Anterior cingulate cortex (tissue), 58 donors: ENCODE results near the gene GRIP2.

Experiments used
- DNase-seq, 58 donors: peaks; one replicate each; lab custom pipeline; 2025; lab: John Stamatoyannopoulos, UW

The GRIP2 gene

DNA sequence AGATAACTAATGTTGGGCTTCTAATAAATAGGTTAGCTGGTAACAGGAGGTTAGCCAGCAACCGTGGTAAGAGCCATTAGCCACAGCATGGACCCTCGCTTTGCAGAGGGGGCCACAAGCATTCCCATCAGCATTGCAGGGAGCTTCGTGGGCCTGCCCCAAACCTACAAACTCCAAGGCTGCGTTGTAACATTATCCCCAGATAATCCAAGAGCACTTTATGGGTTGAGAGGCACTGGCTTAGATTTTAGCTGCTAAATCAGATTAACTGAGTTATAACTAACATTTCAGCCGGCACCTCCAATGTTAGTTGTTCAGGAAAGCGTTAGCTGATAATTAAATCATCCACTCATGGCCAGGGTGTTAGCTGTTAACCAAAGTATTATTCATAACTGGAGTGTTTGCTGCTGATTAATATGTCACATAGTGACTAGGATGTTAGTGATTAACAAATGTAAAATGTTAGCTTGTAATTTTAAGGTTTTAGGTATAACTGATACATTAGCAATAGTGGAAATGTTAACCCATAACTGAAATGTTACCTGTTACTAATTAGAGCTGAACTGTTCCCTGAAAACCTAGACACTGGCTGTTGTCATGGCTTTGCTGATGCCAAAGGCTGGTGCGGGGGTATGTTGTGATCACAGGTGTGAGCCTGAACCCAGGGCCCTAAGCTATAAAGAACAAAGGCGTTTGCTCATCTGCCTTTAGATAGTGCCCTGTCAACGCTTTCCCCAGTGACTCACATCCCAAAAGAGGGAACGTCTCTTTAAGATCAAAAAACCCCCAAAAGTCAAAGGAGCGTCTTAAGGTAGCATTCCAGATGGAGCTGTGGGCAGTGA lies 81.5 kb downstream of the GRIP2 start:
- DNase-seq = no peak

DNA sequence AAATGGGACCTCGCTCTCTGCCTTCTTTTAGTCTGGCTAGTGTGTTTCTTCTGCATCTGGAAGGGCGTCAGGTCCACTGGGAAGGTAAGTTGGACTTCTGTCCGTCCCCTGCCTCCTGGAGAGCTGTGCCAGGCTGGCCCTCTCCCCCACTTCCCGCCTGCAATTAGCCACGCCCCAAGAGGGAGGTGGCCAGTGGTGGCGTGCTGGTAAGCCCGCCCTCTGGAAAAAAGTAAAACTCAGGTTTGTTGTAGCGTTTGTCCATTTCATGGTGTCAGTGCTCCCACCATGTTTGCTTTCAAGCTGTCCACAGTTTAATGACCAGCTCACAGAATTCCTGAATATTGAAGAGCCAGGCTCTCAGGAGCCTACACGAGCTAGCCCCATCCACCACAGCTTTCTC lies 82.1 kb downstream of the GRIP2 start:
- no peak for DNase-seq

DNA sequence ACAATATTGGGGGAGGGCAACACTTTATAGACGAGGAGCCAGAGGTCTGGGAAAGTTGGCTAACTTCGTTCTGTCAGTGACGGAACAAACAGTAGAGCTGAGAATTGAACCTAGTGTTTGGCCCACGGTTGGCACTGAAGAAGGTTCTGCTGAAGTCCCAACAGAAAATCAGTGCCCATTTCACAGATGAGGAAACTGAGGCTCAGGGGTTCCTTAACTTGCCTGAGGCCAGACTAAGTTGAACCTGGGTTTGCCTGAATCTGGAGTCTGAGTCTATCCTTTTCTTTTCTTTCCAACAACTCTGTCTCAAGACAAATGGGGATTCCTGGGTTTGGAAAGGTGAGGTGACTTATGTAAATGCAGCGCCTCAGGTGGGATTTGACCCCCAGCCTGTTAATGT lies 82.7 kb downstream of the GRIP2 start:
- DNase-seq = no peak

DNA sequence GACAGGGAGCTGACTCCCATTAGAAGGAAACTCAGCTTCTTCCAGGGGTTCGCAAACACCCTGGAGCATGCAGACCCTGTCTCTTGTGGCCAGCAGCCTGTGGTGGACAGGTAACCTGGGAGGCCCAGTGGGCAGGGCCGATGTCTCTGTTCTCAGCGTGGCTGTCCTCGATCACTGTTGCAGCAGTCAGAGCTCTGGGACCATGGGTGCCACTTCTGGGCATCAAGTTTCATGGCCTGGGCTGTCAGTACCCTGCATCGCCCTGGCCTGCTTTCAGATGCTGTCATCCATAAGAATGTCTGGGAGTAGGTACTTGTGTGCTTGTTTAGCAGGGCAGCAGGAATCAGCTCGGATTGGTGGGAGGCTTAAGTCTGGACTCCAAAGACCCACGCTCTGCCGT lies 83.3 kb downstream of the GRIP2 start:
- no peak for DNase-seq

DNA sequence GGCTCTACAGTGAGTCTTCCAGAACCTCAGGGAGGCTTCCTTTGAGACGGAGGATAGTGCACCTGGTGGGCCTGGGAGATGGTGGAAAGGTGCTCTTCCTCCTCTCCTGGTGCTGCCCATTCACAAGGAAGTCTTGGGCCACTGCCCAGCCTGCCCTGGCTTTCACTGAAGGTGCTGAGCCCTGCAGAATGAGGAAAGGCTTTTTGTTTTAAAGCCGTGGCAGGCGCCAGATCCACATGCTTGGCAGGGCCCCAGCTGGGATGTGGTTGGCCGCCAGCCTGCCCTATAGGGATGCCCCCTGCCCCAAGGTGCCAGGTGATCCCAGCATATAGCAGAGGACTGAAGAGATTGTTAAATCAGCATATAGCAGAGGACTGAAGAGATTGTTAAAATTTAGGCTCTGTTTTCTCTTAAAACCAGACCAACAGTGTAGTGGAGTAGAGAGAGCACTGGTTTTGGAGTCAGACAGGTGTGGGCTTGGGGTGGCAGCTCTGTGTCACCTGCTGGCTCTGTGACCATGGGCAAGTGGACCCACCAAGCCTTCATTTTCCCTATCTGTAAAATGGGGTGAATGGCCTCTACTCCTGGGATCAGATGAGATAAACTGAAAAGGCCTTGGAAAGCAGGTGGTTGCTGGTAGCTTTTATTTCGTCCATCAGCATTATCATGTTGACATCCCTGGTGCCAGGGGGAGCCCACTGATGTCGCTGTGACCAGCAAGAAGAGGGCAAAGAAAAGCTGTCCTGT lies 84.4 kb downstream of the GRIP2 start:
- peak in 13 of 58 donors; percentile 16 to 42 (median 30) for DNase-seq

DNA sequence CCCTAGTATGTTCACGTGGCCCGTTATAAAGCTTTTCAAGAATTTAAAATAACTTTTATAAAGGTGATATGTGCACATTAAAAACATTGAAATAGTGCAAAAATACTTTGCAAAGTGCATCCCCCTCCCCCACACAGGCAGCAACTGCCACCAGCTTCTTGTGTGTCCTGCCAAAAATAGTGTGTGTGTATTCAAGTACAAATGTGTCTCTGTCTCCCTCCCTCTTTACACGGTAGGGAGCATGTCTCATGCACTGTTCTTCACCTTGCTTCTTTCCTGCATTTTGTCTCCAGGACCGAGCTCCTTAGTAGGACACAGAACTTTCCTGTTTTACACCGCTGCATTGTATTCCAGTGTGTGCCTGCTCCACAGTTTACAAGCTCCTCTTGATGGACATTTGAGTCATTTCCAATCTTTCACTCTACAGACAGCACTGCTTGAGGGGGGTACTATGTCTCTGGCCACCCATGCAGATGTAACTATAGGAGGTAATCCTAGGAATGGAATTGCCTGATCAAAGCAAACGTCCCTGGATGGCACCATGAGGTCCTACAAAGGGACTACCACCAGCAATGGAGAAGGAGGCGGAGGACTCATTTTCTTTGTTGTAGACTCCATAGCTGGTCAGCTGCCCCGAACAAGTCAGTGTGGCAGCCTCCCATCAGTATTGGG lies 85.4 kb downstream of the GRIP2 start:
- DNase-seq = peak in 1 of 58 donors; percentile 12

DNA sequence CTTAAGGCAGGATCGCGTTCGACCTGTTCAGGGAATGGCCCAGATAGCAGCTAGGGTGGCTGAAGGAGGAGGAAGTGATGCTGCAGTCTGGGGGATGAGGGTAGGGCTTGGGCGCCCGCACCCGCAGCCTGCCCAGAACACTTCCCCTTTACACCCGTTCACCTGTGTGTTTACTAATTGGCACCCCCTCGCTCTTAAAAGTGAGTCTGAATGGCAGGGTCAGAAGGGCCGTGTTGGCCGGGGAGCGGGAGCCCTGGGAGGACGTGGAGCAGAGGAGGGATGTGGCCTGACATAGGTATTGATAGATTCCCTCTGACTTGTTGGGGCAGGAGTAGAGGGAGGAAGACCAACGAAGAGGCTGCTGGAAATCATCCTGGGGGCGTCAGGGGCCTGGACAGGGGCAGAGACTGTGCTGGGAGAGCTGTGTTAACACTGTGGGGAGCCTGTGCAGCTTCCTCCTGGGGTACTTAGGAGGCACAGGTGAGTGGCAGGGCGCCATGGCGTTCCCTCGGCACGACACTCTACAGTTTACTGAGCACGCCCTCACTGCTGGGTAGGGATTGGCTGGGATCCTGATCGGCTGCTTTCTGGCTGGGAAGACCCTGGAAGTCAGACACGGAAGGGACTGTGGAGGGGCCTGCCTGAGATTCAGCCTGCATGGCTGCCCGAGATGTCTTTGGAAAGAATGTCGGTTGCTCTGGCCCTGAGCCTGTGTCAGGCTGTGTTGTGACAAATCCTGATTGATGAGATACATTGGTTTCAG lies 86.1 kb downstream of the GRIP2 start:
- DNase-seq = peak in 5 of 58 donors; percentile 11 to 26 (median 13)

DNA sequence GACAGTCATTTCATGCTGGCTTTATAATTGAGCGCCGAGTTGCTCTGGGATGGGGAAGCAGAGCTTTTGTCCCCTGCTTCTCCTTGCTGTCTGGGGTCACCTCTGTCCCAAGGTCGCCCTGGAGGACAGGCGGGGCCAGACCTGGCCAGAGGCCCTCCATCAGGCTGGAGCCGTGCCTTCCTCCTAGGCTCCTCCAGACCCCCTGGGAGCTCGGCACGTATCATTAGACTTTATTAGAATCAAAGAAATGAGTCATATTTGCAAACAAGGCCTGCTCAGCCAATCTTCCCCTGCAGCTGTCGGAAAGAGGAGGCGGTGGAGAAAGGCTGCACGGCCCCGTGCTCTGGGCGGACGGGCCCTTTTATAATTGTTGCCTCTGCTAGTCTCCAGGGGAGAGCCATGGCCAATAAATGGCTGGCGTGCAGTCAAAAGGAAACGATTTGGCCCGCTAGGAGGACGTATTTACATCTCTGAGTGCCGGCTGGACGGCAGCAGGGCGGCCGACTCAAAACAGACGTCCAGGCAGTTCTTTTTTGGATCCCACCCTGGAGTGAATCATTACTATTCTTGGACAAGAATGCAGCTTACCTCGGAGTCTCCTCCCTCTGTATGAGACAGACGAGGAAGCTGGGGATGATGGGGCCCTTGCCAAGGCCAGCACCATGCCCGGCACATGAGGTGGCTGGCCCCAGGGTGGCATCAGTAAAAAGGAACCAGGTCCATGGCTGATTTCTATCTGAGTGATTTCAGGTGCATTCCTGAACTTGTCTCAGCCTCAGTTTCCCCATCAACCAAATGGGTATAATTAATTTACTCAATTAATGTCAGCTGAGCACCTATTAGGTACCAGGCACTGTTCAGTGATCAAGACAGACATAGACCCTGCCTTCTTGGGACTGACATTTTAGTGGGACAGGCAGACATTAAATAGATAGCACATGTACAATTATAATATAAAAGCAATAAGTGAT lies 87.1 kb downstream of the GRIP2 start:
- DNase-seq = peak in 56 of 58 donors; percentile 32 to 89 (median 72)

DNA sequence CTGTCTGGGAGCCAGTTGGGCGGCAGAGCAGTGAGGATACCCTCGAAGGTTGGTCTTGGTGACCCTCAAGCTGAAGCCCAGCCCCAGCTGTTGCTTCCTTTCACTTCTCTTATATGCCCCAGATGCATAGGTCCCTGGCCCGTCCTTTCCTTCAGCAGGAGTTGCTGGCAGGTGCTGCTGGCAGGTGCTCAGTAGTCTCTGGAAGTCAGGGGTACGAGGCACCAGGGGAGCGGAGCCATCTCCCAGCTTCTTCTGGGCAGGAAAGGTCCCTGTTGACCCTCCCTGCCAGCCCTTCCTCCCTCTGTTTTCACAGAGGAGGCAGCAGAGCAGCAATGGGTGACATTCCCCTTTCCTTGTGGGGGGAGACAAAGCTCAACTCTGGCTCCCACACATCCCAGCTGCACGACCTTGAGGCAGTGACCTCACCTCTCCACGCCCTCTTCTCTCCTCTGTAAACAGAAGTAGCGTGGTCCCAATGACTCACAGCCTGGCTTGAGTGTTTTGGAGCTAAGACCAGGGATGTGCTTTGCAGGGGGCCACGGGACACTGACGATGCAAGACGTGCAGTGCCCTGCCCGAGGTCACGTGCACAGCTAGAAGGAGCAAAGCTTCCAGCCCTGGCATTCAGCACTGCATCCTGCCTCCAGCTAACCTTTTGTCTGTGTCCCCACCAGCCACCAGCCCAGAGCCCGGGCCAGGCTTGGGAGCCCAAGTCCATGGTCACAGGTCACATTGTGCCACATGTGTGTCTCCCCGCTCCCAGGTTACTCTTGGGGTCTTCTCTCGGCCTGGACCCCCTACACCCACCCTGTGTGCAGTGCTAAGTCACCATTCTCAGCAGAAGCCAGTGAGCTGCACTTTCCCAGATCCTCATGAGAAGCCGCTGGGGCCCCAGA lies 88.0 kb downstream of the GRIP2 start:
- DNase-seq = peak in 14 of 58 donors; percentile 18 to 70 (median 50)

DNA sequence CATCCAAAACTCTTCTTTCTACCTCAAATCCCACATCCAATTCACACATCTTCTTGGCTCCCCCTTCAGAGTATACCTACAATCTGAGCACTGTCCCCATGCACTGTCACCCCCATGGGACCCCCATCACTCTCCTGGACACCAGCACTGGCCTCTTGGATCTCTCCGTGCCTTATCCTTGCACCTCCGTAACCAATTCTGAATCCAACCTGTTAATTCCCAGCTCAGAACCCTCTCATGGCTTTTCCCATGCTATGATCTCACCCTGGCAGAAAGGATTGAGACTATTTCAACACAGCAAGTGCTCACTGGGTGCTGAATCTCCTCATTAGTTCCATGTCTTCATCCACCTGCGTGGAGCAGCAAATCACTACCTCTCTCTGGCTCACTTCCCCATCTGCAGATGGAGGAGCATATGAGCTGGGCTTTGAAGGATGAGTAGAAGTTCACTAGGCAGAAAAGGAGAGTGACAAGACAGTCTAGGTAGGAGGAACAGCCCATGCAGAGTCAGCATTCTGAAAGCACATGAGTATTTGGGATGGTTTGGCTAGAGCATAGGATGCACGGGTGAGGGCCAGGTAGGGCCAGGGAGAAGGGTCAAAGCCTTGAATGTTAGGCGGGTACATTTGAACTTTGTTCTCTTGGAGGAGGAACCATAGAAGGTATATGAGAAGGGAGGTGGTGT lies 89.1 kb downstream of the GRIP2 start:
- DNase-seq = no peak

DNA sequence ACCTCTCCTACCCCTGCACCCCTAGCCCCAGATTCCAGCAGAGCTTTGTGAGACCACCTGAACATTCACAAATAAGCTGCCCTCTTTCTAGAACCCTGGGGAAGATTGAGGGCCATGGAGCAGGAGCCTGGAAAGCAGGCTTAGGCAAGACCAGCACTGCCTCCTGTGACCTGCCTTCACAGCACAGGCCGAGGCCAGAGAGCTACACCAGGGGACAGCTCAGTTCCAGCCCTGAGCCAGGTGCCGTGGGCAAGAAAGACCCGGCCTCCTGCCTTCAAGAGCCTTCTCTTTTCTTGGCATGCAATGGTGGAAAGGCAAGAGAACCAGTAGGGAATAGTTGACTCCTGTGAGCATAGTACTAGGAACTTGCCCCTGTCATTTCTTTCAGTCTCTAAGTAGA lies 89.6 kb downstream of the GRIP2 start:
- no peak for DNase-seq

DNA sequence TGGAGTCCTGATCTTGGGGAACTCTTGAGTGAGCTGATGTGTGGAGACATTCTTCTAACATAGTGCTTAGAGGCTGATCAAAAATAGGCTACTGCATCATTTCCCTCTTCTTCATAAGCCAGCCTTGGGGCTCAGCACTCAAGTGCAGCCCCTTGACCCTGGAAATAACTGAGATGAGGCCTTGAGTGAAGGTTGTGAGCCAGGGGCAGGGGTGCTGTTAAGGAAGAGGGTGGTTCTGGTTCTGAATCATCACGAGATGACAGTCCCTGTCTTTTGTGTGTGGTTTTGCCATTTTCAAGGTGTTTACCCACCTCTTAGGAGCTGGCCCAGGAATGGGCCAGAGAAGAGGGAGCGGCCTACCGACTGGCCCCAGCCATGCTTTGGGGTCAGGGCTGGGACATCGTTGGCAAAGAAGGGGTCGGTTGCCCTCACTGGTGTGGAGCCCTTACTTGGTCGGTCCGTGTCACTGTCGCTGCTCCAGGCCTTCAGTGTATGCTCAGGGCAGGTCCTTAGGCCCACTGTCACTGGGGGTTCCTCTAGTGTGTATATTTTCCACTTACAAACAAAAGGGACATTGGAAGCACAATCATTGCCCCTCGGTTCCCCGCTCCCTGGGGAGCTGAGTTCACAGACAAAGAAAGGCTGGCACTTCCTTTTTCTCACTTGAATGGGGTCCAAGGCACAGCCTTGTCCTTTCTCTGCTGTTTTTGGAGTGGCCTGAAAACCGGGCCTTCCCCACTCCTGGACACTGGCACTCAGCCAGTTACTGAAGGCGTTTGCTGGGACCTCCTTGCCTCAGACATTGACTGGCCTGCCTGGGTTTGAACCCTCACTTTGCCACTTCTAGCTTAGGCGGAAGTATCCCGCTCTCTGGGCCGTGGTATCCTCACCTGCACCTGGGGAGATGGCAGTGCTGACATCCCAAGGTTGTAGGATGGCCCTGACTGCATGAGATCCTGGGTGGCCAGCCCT lies 91.1 kb downstream of the GRIP2 start:
- DNase-seq = peak in 1 of 58 donors; percentile 33

DNA sequence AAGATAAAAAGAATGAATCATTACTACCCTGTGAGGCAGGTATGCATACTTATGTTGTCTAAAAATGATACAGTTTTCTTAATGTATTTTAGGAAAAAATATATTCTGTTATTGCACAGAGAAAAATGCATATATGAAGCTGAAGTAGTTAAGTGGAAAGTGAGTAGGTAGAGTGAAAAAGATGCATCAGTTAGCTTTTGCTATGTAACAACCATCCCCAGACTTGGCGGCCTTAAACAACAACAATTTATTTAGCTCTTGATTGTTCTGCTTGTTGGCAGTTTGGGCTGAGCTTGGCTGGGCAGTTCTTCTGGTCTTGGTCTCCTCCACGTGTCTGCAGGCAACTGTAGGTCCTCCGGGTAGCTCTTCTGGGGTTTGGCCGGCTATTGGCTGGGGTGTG lies 92.1 kb downstream of the GRIP2 start:
- no peak for DNase-seq

DNA sequence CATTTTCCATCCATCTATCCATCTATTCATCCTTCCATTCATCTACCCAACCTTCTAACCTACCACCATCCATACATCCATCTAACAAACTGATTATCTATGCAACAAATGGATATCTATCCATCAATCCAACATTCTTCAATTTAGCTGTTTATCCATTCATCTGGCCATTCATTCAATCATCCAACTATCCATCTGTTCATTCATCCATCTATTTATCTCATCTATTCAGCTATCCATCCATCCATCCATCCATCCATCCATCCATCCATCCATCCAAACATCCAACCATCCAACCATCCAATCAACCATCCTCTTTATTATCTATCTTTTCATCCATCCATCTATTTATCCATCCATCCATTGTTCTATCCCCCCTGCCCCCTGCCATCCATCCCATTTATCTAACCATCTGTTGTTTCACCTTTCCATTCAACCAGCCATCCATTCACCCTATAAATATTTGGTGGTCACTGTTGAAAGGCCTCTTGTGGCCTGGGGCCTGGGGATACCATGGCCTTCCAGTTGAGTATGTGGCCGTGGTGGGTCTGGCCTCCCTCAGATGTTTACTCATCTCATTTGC lies 93.1 kb downstream of the GRIP2 start:
- DNase-seq = no peak

DNA sequence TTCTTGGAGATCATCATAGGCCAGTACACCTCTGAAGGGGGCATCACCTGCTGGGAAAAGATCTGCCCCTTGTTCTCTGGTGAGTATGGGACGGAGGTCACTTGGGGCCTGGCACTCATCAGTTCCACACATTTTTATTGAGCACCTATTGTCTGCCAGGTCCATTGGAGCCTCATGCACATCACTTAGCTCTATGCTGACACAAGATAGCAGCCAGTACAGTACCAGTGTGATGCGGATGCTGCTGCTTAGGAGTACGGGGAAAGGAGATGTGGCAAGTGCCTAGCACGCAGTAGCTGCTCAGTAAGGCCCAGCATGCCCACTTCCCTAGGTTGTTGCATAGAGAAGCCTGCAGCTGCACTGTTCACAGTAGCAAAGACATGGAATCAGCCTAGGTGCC lies 94.4 kb downstream of the GRIP2 start:
- no peak for DNase-seq

DNA sequence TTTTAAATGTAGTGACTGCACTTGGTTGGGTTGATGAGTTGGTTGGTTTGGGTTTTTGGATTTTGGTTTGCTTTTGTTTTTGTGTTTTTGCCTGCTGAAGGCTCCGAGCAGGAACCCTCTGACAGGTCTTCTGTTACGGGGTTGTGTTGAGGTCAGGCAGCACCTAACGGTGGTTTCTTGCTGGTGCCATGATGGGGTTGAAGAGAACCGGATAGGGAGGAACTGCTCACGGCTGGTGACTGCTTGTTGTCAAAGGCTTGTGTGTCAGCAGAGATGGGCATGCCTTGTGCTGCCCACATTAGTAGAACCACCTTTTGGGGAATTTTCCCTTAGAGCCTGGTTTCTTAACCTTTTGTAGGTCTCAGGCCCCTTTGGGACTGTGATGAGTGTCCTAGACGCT lies 95.8 kb downstream of the GRIP2 start:
- no peak for DNase-seq
